Erythroblast (primary cell): ENCODE results near the gene RFX3.

Source experiments
- GATA1 ChIP-seq: IDR thresholded peaks from 2 replicates; pipeline ENCODE4 v1.6.1; 2011; ENCODE audit warnings: low read depth, mild to moderate bottlenecking, control low read depth, low read length, moderate library complexity
- POLR2A ChIP-seq: IDR thresholded peaks from 2 replicates; pipeline ENCODE4 v1.6.1; 2011; ENCODE audit warnings: mild to moderate bottlenecking, low read length

- TF ChIP-seq POLR2A: no peak
- no peak for TF ChIP-seq GATA1
Measured at GRCh38 chr9:3323714-3324113, 202.1 kb downstream of the RFX3 start.
